GM12801 (cell line): ENCODE data around the gene RXRA.

Experiments used
- TF ChIP-seq, protein P1 (sequence below): IDR thresholded peaks from one replicate; pipeline ENCODE4 v1.5.1; 2011; ENCODE audit warnings: control low read depth; ENCODE audit not compliant: insufficient read length; ENCODE audit errors: extremely low read depth

Gene RXRA

DNA sequence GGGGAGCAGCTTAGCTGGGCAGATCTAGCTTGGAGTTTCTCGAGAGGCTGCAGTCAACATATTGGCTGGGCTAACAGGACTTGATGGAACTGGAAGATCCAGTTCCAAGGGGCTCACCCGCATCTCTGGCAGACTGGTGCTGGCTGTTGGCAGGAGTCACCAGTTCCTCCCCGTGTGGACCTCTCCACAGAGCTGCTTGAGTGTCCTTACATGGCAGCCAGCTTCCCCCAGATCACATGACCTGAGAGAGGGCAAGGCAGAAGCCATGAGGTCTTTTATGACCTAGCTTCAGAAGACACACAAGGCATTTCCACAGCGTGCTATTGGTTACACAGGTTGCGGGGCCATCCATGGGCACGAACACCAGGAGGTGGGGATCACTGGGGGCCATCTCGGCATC lies 26.4 kb upstream of the RXRA start:
- TF ChIP-seq, protein P1, sequence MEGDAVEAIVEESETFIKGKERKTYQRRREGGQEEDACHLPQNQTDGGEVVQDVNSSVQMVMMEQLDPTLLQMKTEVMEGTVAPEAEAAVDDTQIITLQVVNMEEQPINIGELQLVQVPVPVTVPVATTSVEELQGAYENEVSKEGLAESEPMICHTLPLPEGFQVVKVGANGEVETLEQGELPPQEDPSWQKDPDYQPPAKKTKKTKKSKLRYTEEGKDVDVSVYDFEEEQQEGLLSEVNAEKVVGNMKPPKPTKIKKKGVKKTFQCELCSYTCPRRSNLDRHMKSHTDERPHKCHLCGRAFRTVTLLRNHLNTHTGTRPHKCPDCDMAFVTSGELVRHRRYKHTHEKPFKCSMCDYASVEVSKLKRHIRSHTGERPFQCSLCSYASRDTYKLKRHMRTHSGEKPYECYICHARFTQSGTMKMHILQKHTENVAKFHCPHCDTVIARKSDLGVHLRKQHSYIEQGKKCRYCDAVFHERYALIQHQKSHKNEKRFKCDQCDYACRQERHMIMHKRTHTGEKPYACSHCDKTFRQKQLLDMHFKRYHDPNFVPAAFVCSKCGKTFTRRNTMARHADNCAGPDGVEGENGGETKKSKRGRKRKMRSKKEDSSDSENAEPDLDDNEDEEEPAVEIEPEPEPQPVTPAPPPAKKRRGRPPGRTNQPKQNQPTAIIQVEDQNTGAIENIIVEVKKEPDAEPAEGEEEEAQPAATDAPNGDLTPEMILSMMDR = no peak

GRCh38 chr9:134301387-134302129 lies 24.7 kb upstream of the RXRA start:
- TF ChIP-seq, protein P1 = no peak

GRCh38 chr9:134302130-134302817 lies 24.0 kb upstream of the RXRA start:
- TF ChIP-seq, protein P1 = no peak

GRCh38 chr9:134303601-134304000 lies 22.7 kb upstream of the RXRA start:
- TF ChIP-seq, protein P1 = no peak

- TF ChIP-seq, protein P1 = no peak
Measured at GRCh38 chr9:134304261-134304660, 22.0 kb upstream of the RXRA start.

DNA sequence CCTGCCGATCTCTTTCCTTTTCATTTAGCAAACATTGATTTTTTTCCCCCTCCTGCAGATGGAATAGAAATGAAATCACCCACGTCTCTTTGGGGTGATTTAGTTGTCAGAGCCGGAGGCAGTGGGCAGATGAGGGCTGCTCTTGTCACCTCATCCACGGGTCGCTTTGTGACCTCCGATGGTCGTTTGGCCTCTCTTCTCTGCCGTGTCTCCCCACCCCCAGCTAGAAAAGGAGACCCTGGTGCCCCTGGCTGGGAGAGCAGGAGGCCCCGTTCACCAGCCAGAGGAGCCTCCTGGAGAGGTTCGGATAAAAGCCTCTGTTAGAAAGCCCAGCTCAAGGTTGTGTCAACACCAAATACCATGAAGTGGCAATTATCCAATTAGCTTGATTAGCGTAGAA lies 21.6 kb upstream of the RXRA start:
- TF ChIP-seq, protein P1 = no peak

GRCh38 chr9:134305533-134305932 lies 20.7 kb upstream of the RXRA start:
- TF ChIP-seq, protein P1 = no peak
